ENCODE results near the gene ITPKC. TPM values are rescaled to one million over a fixed set of nuclear protein-coding genes. Genes with fewer than 3 reads are reported as not detected.

Gene ITPKC
- total and polyA plus RNA-seq, 9 of the 15 experiments (the other 6 are each of a cell fraction or from before 2014, with no cell fraction given): 0.08 to 9.3 (median 5.8) TPM

GRCh38 chr19:40777937-40778705 is 61.2 kb downstream of the ITPKC start, which contains the start of gene RAB4B:
TSS of gene RAB4B (plus strand) at chr19:40778247. CDS start at chr19:40778376, 129 bp downstream.
- WGBS (ENCODE audit: insufficient coverage, low coverage, missing lambda C conversion rate): 0% methylated on average over 36 of the region's 56 CpGs
- Histone ChIP-seq H3K27me3 (ENCODE audit: control insufficient read depth in 2 of 2, insufficient read depth in 2 of 2, low read length in 2 of 2) (no peaks in the 10 kb centered on the region), H3K36me3 (ENCODE audit: control insufficient read depth, insufficient read depth, low read length) (no peaks in the 10 kb centered on the region), H3K27ac (ENCODE audit: extremely low read depth, low read depth, low read length) (peak within 1 kb of the TSS; percentile 90), H3K9ac (ENCODE audit: insufficient read depth in 1 of 2, low read depth in 2 of 2, low read length in 2 of 2) (peak within 1 kb of the TSS; percentile 82 to 90), H4K20me1 (replicated peaks; ENCODE audit: control insufficient read depth, insufficient read depth, low read length) (no peaks in the 10 kb centered on the region), H3K4me1 (replicated peaks in 1 of 2; ENCODE audit: control insufficient read depth in 2 of 2, insufficient read depth in 2 of 2, low read length in 2 of 2) (peaks cover 12 to 18% of the 10 kb centered on the region in 2 experiments; a peak in 3 of 5 replicates), H3K4me3 (peak within 1 kb of the TSS; percentile 84), H3K9me3 (replicated peaks; ENCODE audit: control insufficient read depth, insufficient read depth, low read depth, low read length) (no peaks in the 10 kb centered on the region), H3K9me1 (ENCODE audit: control insufficient read depth, insufficient read depth, low read length) (no peaks in the 10 kb centered on the region), H3K4me2 (ENCODE audit: insufficient read depth, low read length) (peak within 1 kb of the TSS; percentile 100), H3K79me2 (ENCODE audit: control insufficient read depth, insufficient read depth, low read length) (no peaks in the 10 kb centered on the region), H2AFZ (ENCODE audit: low read depth, low read length) (peak within 1 kb of the TSS; percentile 97)
- FAIRE-seq (no peak), DNase-seq (ENCODE audit: extremely low read depth in 1 of 4, low spot score in 3 of 4) (peak; percentile 96 to 100 (median 97)), ATAC-seq (peak; percentile 92)
- intact Hi-C loops (cut with micrococcal nuclease): loop anchor here (1.0 kb wide), 1 partner anchor 20 kb away; no protein-coding TSS in a partner anchor
- no TSS peak for BruUV-seq (replicated peaks)
- POLR2A ChIA-PET: interaction anchor here (0.6 to 3.1 kb wide), 22 partner anchors 8 to 441 kb away, joined by 3 to 26 read pairs (median 5); partner anchors contain the start of genes ACTMAP, AXL, EGLN2 and SNRPA
- in situ Hi-C loops (cut with MboI): no loop called here
- CTCF ChIA-PET (ENCODE audit: low intra/inter-chr PET ratio): no interaction called here
- TF ChIP-seq ARID3B (CRISPR knock-in tag; IDR thresholded peaks at IDR 0.05; ENCODE audit: borderline replicate concordance) (no peak), POLR2B (IDR thresholded peaks at IDR 0.05; ENCODE audit: low read depth, partially characterized antibody) (no peak), ZNF76 (CRISPR knock-in tag; IDR thresholded peaks at IDR 0.05; ENCODE audit: borderline replicate concordance) (no peak), ZNF764 (CRISPR knock-in tag; IDR thresholded peaks at IDR 0.05; ENCODE audit: low read depth) (no peak), SMAD3 (CRISPR knock-in tag; conservative IDR thresholded peaks at IDR 0.05) (no peak), FOXJ2 (tag; IDR thresholded peaks at IDR 0.05) (no peak), ZBTB49 (CRISPR knock-in tag; IDR thresholded peaks at IDR 0.05; ENCODE audit: borderline replicate concordance) (no peak), ETS1 (conservative IDR thresholded peaks at IDR 0.05; ENCODE audit: control insufficient read depth, low read depth, low read length) (0 out of 2 replicates have a peak, but pooled peaks have one; percentile 48), ZNF253 (CRISPR knock-in tag; conservative IDR thresholded peaks at IDR 0.05) (no peak), XRCC4 (IDR thresholded peaks at IDR 0.05; ENCODE audit: extremely low read depth, insufficient read depth, insufficient read length) (no peak)
